Activated CD4-positive, alpha-beta T cell treated with anti-CD3 and anti-CD28 coated beads, Interleukin-2, Interleukin-4, amounts not matched to agents 100 ng/mL and 50 ng/mL, durations not matched to agents 16 hours and 8 hours (primary cell): ENCODE results near the gene TFIP11.

Experiments used
- DNase-seq: peaks from one replicate; pipeline ENCODE4 v3.0.0-alpha.2; 2020; ENCODE audit warnings: low spot score

Gene TFIP11

DNA sequence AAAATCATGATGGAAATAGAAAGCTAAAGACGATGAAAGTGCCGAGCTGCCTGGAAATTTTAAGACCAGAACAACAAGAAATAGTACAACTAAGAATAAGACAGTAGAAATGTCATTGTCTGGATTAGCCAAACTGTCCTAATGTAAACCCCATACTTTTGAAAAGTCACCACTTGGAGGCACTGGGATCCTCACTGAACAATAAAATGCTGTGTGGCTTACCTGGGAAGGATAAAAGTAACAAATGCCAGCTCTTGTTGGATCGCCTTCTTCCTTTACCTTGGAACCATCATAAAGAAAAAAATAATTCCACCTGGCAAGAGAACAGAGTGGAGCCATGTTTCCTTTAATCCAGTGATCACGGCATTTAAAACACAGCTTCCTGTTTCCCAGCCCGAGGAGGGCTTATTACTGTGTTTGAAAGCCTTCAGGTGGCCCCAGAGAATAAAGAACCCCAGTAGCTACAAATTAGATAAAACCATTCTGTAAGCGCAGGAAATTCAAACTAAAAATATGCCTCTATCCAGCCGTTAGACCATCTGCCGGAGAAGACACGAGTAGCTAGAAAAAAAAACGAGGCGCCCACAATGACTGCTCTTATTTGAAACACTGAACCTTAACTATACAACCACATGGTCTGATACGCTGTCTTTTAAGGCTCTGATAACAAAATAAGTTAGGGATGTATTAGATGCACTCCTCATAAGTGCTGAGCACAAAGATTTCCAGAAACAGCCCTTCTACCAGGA, 33.1 kb downstream of the TFIP11 start:
- DNase-seq, result no peak

DNA sequence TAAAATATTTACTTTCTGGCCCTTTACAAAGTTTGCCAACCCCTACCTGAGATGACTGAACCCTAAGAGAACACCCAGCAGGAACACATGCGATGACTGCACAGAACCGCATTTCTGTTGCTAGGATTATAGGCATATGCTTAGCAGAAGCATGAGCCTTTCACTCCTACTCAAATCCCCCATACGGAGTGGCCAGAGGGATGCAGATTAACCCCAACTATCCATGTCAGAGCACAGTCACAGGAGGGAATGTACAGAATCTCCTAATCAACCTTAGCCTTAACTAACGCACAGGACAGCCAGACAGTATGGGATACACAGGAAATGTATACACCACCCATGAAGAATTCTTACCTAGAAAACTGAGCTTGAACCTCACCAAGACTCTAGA, 34.9 kb downstream of the TFIP11 start:
- no peak for DNase-seq

DNA sequence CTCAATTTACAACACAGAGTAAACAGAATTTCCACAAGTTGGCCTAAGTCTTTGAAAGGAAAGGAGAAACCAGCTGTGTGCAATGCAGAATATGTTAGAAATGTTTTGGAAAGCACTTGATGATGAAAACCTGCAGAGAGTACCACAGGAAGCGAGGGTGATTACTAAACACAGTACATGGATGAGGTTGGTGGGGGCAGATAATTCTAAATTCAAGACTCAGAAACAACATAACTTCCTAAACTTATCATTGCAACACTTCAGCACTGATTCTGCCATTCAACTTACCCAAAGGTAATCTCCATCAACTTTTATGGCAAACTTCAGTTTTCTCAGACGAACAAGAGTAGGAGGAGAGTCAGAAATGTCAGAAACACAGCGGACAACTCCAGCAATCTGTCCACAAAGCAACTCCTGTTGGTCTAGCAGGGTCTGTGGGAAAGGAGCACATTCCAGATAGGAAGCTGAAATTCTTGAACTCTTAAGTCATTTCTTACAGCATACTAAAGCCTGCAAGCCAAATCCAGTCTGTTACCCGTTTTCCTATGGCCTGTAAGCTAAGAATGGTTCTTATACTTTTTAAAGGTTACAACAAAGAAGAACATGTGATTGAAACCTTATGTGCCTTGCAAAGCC, 35.5 kb downstream of the TFIP11 start:
- peak; percentile 62 for DNase-seq

GRCh38 chr22:26474682-26475081, 37.6 kb downstream of the TFIP11 start:
- no peak for DNase-seq

DNA sequence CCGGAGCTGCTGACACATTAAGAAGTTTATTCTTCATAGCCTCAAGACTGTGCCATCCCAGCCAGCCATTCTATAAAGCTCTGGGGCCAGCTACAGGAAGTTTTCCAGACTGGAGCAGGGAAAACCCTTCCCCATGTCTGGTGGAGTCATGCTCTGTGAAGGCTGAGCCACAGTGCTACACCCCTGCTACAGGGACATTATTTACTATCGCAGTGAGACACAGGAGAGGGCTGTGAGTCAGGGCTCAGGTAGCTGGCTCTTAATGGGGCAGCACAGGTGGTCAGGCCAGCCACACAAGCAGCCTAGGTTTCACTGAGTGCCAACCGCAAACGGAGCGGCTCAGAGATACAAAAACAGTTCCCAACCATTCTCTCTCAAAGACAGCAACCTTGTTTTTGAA, 40.8 kb downstream of the TFIP11 start:
- DNase-seq, result no peak

DNA sequence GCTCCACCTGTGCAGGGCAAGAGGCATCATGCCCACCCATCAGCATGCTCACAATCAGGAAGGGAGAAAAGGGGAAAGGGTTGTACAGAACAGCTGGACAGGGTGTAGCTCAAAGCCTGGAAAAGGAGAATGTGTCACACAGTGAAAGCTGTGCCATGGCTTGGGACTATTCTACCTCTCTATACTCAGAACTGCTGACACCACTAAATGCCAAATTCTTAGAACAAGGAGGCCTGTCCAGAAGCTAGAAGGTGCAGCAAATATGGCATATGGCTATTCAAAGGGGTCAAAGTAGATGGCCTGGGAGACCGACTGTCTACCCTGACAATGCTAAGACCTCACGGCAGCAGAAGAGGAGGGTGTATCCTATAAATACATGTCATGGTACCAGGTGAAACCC, 41.5 kb downstream of the TFIP11 start:
- no peak for DNase-seq

DNA sequence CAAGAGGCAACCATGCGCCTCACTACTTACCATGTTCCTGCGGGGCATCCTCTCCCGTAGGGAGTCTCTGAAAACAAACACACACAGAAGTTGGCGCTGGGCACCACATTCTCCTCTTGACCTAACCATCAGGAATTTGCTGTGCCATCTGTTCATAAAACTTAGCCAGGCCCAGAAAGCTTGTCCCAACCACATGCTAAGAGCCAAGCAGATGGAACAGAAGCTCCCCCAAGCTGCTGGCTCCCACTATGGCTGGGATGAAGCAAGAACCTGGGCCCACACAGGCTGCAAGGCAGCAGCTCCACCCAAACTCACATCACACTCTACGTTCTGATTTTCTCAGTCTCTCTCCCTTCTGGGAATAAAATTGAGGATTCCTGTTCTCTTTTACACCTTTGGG, 46.1 kb downstream of the TFIP11 start:
- no peak for DNase-seq

DNA sequence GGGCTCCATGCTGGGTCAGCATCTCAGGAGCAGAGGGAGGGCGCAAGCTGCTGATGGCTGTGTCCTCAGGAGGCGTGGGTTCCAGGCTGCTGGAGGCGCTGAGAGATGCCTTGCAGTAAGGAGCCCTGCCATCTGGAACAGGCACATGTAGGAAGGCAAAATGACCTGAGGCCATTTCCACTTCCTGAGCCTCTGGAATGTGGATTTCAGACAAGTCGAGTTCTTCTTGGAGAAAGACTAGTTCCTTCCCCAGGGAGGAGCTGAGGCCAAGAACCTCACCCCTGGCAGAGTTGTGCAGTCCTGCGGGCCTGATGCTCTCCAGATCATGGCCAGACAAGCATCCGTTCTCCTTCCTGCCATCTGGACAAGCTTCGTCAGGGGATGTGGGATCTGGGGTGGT, 48.0 kb downstream of the TFIP11 start:
- no peak for DNase-seq

DNA sequence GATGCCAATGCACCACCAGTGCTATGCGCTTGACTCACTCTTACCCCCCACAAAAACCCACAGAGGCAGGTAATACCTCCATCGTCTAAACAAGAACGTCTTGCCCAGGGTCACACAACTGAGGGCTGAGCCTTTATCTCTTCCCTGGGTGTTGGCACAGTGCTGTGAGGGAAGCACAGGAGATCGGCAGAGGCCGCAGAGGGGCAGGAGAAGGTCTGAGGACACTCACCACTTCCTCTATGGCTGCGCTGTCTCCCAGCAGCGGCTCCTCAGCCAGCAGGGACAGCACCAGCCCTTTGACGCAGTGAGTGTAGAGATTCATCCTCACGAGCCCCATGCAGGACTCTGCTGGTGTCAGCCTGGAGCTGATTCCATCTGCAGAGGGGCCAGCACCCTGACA, 48.6 kb downstream of the TFIP11 start:
- DNase-seq, result no peak

DNA sequence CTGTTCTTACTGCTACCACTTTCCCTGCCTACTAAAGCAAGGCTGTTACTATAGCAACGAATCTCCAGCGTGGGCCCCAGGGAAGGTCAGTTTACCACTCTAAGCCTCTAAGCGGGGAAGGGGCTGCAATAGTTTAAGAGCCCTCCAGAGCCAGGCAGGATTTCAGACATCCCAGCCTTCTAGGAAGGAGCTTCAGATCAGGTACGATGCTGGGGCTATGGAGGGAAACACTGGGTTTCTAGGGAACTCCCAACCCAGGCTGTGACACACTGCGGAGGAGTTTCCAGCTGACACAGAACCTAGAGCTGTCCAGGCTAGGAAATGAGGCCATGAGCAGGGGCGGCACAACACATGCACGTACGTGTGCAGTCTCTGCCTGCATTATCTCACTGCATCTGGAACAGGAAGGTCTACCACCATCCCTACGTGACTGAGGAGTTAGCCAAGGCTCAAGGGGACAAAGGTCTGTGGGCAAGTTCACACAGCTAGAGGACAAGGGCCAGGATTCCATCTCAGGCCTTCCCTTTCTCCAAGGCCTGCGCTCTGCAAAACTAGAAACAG, 49.1 kb downstream of the TFIP11 start:
- no peak for DNase-seq

DNA sequence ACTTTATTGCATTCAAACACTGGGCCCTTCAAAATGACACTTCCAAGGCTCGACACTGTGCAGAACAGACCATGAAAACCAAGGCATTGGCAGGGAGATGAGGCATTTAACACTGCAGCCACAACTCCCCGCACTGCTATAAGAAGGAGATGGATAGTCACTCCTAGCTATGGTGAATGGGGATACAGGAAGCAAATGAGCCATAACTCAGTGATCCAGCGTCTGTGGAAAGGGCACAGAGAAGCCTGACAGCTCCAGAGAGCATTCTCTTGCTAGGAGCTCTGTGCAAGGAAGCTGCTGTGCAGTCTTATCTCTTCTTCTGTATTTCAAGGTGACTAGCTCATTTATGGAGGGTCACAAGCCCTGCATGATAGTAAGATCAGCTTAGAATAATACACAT, 49.6 kb downstream of the TFIP11 start:
- no peak for DNase-seq

GRCh38 chr22:26462051-26462450, 50.2 kb downstream of the TFIP11 start:
- no peak for DNase-seq

DNA sequence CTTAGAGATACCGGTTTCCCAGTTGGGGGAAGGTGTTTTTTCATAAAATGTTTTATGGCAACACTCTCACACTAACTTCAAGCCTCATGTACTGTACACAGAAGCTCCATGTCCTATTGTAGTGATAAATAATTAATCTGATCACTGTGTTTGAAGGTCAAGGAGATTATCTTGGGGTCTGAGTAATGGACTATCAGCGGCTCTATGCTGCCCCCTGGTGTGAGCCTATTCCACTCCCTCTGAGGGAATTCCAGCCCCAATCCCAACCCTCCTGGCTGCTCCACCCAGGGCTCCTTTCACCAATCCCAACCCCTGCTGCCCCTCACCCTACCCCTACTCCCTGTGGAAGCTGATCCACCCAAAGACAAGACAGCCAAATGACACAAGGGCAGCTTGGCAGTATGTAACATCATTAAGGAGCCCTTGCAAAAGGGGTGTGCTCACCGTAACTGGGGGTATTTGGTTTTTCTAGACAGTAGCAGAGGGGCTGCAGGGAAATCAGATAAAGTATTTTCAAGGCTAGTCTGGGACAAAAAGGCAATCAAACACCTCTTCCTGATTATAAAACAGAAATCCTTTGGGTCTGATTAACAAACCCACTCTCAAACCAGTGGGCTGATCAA, 51.0 kb downstream of the TFIP11 start:
- DNase-seq, result no peak

DNA sequence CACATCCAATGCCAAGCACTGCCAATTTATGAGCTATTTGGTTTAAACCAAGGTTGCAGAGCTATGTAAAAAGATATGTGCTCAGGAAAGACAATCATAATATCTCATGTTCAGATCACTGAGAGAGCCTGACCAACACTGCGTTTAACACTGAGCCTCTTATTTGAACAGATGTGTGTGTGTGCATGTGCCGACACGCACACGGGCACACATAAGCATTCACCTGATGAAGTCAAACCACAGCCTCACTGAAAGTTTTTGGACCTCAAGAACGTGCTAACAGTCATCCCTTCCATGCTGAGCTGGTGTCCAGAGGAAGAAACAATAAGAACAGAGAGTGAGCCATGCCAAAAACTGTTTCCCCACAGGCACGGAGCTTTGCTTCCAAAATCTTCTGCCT, 52.1 kb downstream of the TFIP11 start:
- DNase-seq, result no peak

DNA sequence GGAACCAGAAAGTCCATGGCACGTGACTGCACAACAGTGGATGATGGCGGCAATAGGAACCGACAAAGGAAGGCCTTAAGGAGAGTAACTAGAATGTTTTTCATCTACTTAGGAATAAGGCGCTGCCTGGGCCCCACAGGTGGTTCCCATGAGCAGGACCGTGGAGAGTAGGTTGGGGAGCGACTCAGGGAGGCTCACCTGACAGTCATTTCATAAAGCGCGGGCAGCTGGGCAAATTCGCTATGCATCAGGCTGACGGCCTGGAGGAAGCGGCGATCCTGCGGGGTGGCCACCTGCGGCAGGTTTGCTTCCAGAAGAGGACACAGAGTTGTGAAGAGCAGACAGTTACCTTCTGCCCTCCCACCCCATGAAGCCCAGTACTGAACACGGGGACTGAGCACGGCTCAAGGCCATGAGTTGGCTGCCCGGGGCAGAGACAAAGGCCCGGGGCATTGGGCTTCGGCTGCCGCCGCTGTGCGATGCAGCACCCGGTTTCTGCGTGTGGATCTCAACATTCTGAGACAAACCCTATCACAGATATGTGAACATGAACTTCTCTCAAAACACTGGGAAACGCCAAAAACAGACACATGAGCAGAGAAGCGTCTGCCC, 54.5 kb downstream of the TFIP11 start:
- DNase-seq, result no peak

- DNase-seq, result no peak
Measured at GRCh38 chr22:26453812-26454500, 58.3 kb downstream of the TFIP11 start.

DNA sequence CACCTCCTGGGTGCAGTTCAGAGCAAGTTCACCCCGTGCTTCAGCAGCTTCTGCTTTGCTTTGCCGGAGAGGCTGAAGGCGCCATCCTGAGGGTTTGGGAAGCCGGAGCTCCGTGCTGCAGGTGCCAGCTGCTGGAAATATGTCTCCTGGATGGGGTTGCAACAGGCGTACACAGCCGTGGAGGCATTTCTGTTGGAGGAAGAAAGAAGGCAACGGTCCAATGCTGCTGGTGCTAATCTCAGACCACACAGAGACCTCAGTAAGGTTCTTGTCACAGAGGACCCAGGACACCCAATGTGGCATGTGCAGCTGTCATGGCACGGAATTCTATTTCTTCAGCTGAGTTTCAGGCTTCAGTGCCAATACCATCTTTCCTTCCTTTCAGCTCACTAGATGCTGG, 59.1 kb downstream of the TFIP11 start:
- no peak for DNase-seq

DNA sequence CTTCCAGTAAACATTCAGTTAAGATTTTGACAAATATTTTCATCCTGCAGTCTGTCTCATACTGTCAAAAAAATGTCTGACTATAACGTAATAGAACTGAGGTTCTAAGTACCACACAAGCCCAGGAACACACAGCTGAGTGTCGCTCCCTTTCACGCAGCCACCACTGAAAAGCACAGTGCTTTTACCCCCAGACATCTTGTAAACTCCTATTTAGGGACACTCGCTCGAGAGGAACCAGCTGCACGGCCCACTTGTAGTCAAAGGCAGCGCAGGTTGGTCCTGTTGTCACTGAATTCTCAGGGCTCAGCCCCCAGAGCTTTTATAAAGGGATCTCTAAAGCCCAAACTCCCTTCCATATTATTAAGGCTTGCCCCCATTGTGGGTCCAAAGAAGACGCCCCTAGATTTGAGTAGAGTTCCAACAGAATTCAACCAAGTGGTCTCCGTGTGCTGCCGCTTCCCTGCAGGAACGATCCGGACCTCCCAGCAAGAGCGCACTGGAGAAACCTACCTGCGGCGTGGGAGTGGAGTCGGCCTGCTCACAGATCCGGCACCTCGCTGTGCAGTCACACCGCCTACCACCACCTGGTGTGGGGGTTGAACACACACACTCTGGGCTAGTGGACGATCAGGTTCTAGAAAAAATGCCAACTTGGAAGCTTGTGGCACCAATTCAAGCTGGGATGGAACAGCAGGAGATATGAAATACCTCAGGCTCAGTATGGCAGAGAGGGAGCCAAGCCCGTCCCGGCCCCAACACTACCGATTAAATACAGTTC, 59.8 kb downstream of the TFIP11 start:
- no peak for DNase-seq

GRCh38 chr22:26450453-26451185, 61.7 kb downstream of the TFIP11 start:
- DNase-seq, result no peak

GRCh38 chr22:26448941-26449340, 63.3 kb downstream of the TFIP11 start:
- DNase-seq, result no peak

- DNase-seq, result no peak
Measured at GRCh38 chr22:26448334-26448733, 63.9 kb downstream of the TFIP11 start.
